ENCODE data around the gene GUCA2A. TPM values are rescaled to one million over a fixed set of nuclear protein-coding genes. Genes with fewer than 3 reads are reported as not detected.

GUCA2A gene
- total RNA-seq, 2 experiments from 2014 or later, result not detected

GRCh38 chr1:42136466-42136865 is 28.1 kb downstream of the GUCA2A start:
- no peaks in the 10 kb centered on the region for H3K9me2 ChIP-seq (ENCODE audit: insufficient read depth, low read length)
- ChIA-PET CTCF (ENCODE audit: unreplicated experiment) (no interaction called here), POLR2A (no interaction called here)
- intact Hi-C loops (cut with micrococcal nuclease; ENCODE audit: unreplicated experiment), result no loop called here
- H3K27ac ChIP-seq (ENCODE audit: low read depth, low read length, poor library complexity, severe bottlenecking), result no peak overlapping the region
- H3K9me3 ChIP-seq (ENCODE audit: low read length), result no peaks in the 10 kb centered on the region
- H3K4me3 ChIP-seq (ENCODE audit: low read depth, low read length, poor library complexity, severe bottlenecking), result no peak overlapping the region
- H3K4me2 ChIP-seq (ENCODE audit: low read length), result no peak overlapping the region
- no peaks in the 10 kb centered on the region for H4K20me1 ChIP-seq (ENCODE audit: insufficient read depth, low read length)
- BruUV-seq (replicated peaks), result no TSS peak
- no peaks in the 10 kb centered on the region for H3K36me3 ChIP-seq (ENCODE audit: insufficient read depth, low read length)
- no peaks in the 10 kb centered on the region for H3K79me2 ChIP-seq (ENCODE audit: insufficient read depth, low read depth, low read length)
- DNase-seq (ENCODE audit: low spot score), result no peak
- H3K4me1 ChIP-seq (ENCODE audit: insufficient read depth, low read length, poor library complexity, severe bottlenecking), result no peaks in the 10 kb centered on the region
- TF ChIP-seq EZH2phosphoT487 (IDR thresholded peaks at IDR 0.05; ENCODE audit: borderline replicate concordance, low read depth, low read length), result no peak
- no peak for TF ChIP-seq CTCF (conservative IDR thresholded peaks at IDR 0.05; ENCODE audit: low read length)
- no peak overlapping the region for H2AFZ ChIP-seq (ENCODE audit: low read length)

GRCh38 chr1:42135426-42135825 is 29.1 kb downstream of the GUCA2A start:
- H3K9me3 ChIP-seq (ENCODE audit: low read length), result no peaks in the 10 kb centered on the region
- CTCF ChIA-PET (ENCODE audit: unreplicated experiment), result no interaction called here
- H3K9me2 ChIP-seq (ENCODE audit: insufficient read depth, low read length), result no peaks in the 10 kb centered on the region
- H3K79me2 ChIP-seq (ENCODE audit: insufficient read depth, low read depth, low read length), result no peaks in the 10 kb centered on the region
- no peaks in the 10 kb centered on the region for H3K36me3 ChIP-seq (ENCODE audit: insufficient read depth, low read length)
- no TSS peak for BruUV-seq (replicated peaks)
- no peak overlapping the region for H2AFZ ChIP-seq (ENCODE audit: low read length)
- intact Hi-C loops (cut with micrococcal nuclease; ENCODE audit: unreplicated experiment), result no loop called here
- no peak overlapping the region for H3K4me3 ChIP-seq (ENCODE audit: low read depth, low read length, poor library complexity, severe bottlenecking)
- no peak for DNase-seq (ENCODE audit: low spot score)
- H3K4me1 ChIP-seq (ENCODE audit: insufficient read depth, low read length, poor library complexity, severe bottlenecking), result no peaks in the 10 kb centered on the region
- POLR2A ChIA-PET, result no interaction called here
- no peak overlapping the region for H3K27ac ChIP-seq (ENCODE audit: low read depth, low read length, poor library complexity, severe bottlenecking)
- H4K20me1 ChIP-seq (ENCODE audit: insufficient read depth, low read length), result no peaks in the 10 kb centered on the region
- H3K4me2 ChIP-seq (ENCODE audit: low read length), result no peak overlapping the region
- TF ChIP-seq CTCF (conservative IDR thresholded peaks at IDR 0.05; ENCODE audit: low read length) (no peak), EZH2phosphoT487 (IDR thresholded peaks at IDR 0.05; ENCODE audit: borderline replicate concordance, low read depth, low read length) (no peak)

GRCh38 chr1:42133809-42134526 is 30.6 kb downstream of the GUCA2A start:
- H3K4me1 ChIP-seq (ENCODE audit: insufficient read depth, low read length, poor library complexity, severe bottlenecking), result no peaks in the 10 kb centered on the region
- no peaks in the 10 kb centered on the region for H4K20me1 ChIP-seq (ENCODE audit: insufficient read depth, low read length)
- CTCF ChIA-PET (ENCODE audit: unreplicated experiment), result no interaction called here
- POLR2A ChIA-PET, result no interaction called here
- intact Hi-C loops (cut with micrococcal nuclease; ENCODE audit: unreplicated experiment), result no loop called here
- BruUV-seq (replicated peaks), result no TSS peak
- TF ChIP-seq CTCF (conservative IDR thresholded peaks at IDR 0.05; ENCODE audit: low read length), result no peak
- no peak for TF ChIP-seq EZH2phosphoT487 (IDR thresholded peaks at IDR 0.05; ENCODE audit: borderline replicate concordance, low read depth, low read length)
- H3K27ac ChIP-seq (ENCODE audit: low read depth, low read length, poor library complexity, severe bottlenecking), result no peak overlapping the region
- no peaks in the 10 kb centered on the region for H3K9me2 ChIP-seq (ENCODE audit: insufficient read depth, low read length)
- H3K4me3 ChIP-seq (ENCODE audit: low read depth, low read length, poor library complexity, severe bottlenecking), result no peak overlapping the region
- H3K9me3 ChIP-seq (ENCODE audit: low read length), result no peaks in the 10 kb centered on the region
- H3K79me2 ChIP-seq (ENCODE audit: insufficient read depth, low read depth, low read length), result no peaks in the 10 kb centered on the region
- no peak overlapping the region for H3K4me2 ChIP-seq (ENCODE audit: low read length)
- no peak overlapping the region for H2AFZ ChIP-seq (ENCODE audit: low read length)
- no peaks in the 10 kb centered on the region for H3K36me3 ChIP-seq (ENCODE audit: insufficient read depth, low read length)
- DNase-seq (ENCODE audit: low spot score), result no peak
